Measurements from ENCODE around the gene FBXW9.
"Not testable (repeated sequence)": the region's sequence is repeated elsewhere in the genome, so short reads cannot be mapped to it uniquely, and the experiment has no call there.

Gene FBXW9

DNA sequence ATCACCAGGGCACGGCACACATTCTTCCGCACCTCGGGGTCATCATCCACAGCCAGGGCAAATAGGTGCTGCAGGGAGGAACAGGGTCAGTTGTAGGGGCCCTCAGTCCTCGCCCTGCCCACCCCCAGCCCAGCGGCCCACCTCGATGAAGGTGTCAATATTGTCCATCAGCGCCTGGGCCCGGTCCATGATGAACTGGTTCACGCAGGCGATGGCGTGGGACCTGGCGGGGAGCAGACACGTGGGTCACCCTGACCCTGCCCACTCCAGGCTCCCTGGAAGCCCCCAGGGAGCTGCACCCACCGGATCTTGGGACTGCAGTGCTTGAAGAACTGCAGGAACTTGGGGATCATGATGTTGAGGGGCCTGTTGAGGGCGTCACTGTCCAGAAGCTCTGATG, 18.7 kb upstream of the FBXW9 start:
- no peak overlapping the region for H3K4me3 ChIP-seq
- H3K36me3 ChIP-seq = peaks cover 96% of the 10 kb centered on the region
- TF ChIP-seq Cebpa-rat (IDR thresholded peaks at IDR 0.05) = no peak
- no peak overlapping the region for H3K9ac ChIP-seq
- H3K9me3 ChIP-seq = no peaks in the 10 kb centered on the region
- peaks cover 96% of the 10 kb centered on the region for H4K20me1 ChIP-seq
- H3K27ac ChIP-seq = no peak overlapping the region
- H3K4me1 ChIP-seq = peaks cover 29% of the 10 kb centered on the region
- H3K4me2 ChIP-seq = no peak overlapping the region
- no peaks in the 10 kb centered on the region for H3K27me3 ChIP-seq

DNA sequence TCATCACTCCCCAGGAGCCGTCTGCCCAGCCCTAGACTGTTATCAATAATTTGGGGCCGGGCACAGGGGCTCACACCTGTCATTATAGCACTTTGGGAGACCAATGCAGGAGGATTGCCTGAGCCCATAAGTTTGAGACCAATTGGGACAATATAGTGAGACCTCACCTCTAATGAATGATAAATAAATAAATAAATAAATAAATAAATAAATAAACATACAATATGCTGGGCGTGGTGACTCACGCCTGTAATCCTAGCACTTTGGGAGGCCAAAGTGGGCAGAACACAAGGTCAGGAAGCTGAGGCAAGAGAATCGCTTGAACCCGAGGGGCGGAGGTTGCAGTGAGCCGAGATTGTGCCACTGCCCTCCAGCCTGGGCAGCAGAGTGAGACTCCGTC, 16.9 kb upstream of the FBXW9 start:
- H3K4me2 ChIP-seq, H3K9ac ChIP-seq, H3K4me3 ChIP-seq, H3K27ac ChIP-seq, H3K27me3 ChIP-seq, H3K9me3 ChIP-seq: not testable (repeated sequence)
- peaks cover 11% of the 10 kb centered on the region; the same call in 1 of the 2 replicates for H3K4me1 ChIP-seq
- peaks cover 83% of the 10 kb centered on the region for H4K20me1 ChIP-seq
- H3K36me3 ChIP-seq = peaks cover 97% of the 10 kb centered on the region

DNA sequence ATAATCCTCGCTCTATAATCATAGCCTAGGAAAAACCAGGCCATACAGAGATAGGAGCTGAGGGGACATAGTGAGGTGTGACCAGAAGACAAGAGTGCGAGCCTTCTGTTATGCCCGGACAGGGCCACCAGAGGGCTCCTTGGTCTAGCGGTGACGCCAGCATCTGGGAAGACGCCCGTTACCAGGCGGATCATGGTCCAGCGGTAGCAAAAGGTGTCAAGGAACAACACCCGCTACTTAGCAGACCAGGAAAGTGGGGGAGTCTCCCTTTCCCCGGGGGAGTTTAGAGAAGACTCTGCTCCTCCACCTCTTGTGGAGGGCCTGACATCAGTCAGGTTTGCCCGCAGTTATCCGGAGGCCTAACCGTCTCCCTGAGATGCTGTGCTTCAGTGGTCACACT, 15.6 kb upstream of the FBXW9 start:
- not testable (repeated sequence) for H3K4me2 ChIP-seq, H3K4me1 ChIP-seq, H3K27me3 ChIP-seq, H3K9ac ChIP-seq, H3K27ac ChIP-seq, H3K4me3 ChIP-seq, H3K9me3 ChIP-seq
- peaks cover 97% of the 10 kb centered on the region for H3K36me3 ChIP-seq
- H4K20me1 ChIP-seq = peaks cover 72% of the 10 kb centered on the region

DNA sequence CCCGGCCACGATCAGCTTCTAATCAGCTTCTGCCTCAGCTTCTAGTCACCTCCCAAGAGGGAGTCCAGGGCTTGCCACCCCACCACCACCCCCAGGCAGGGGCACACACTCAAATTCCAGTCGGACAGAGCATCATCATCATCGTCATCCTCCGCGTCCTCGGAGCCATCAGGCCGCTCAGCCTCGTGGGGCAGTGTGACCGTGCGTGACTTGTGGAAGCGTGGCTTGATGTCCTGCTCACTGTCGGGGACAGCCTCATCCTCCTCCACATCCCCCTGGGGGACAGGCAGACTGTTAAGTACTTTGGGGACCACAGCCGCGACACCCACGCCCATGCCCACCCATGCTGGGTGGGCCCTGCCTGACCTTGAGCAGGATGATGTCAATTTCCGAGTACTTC, 14.8 kb upstream of the FBXW9 start:
- H4K20me1 ChIP-seq = peaks cover 72% of the 10 kb centered on the region
- no peak overlapping the region for H3K9ac ChIP-seq
- no peak overlapping the region for H3K4me2 ChIP-seq
- peaks cover 97% of the 10 kb centered on the region for H3K36me3 ChIP-seq
- H3K27me3 ChIP-seq = no peaks in the 10 kb centered on the region
- H3K4me3 ChIP-seq = no peak overlapping the region
- no peak for TF ChIP-seq Cebpa-rat (IDR thresholded peaks at IDR 0.05)
- no peaks in the 10 kb centered on the region for H3K4me1 ChIP-seq
- no peaks in the 10 kb centered on the region for H3K9me3 ChIP-seq
- H3K27ac ChIP-seq = no peak overlapping the region

DNA sequence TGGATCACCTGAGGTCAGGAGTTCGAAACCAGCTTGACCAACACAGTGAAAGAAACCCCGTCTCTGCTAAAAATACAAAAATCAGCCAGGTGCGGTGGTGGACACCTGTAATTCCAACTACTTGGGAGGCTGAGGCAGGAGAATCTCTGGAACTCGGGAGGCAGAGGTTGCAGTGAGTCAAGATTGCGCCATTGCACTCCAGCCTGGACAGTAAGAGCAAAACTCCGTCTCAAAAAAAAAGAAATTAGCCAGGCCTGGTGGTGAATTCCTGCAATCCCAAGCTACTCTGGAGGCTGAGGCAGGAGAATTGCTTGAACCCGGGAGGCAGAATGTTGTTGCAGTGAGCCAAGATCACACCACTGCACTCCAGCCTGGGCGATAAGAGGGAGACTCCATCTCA, 12.2 kb upstream of the FBXW9 start:
- Histone ChIP-seq H3K27me3 (no peaks in the 10 kb centered on the region), H3K9me3 (no peaks in the 10 kb centered on the region), H3K36me3 (peaks cover 97% of the 10 kb centered on the region), H3K4me1 (no peaks in the 10 kb centered on the region), H3K4me2 (no peak overlapping the region), H4K20me1 (peaks cover 69% of the 10 kb centered on the region), H3K27ac (no peak overlapping the region), H3K9ac (no peak overlapping the region), H3K4me3 (no peak overlapping the region)
- TF ChIP-seq Cebpa-rat (IDR thresholded peaks at IDR 0.05) = no peak

DNA sequence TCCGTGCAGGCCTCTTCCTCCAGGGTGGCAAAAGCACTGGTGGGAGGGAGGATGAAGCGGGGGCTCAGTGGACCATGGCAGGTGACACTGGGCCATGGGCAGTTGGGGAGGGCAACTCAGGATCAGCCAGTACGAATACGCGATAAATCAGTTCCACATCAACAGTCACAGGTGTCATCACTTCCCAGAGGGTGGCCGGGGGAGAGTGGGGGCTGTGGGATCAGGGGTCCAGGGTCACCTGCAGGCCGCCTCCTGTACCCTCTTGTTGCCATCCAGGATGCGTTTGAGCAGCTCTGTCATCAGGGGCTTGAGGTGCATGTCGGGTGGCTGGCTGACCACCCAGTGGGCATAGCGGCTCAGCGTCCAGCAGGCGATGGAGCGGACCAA, 9.9 kb upstream of the FBXW9 start:
- Histone ChIP-seq H3K27me3 (no peaks in the 10 kb centered on the region), H3K4me2 (no peak overlapping the region), H3K36me3 (peaks cover 100% of the 10 kb centered on the region), H3K4me1 (no peaks in the 10 kb centered on the region), H3K27ac (no peak overlapping the region), H4K20me1 (peaks cover 74% of the 10 kb centered on the region), H3K4me3 (no peak overlapping the region), H3K9ac (no peak overlapping the region), H3K9me3 (no peaks in the 10 kb centered on the region)
- no peak for TF ChIP-seq Cebpa-rat (IDR thresholded peaks at IDR 0.05)

DNA sequence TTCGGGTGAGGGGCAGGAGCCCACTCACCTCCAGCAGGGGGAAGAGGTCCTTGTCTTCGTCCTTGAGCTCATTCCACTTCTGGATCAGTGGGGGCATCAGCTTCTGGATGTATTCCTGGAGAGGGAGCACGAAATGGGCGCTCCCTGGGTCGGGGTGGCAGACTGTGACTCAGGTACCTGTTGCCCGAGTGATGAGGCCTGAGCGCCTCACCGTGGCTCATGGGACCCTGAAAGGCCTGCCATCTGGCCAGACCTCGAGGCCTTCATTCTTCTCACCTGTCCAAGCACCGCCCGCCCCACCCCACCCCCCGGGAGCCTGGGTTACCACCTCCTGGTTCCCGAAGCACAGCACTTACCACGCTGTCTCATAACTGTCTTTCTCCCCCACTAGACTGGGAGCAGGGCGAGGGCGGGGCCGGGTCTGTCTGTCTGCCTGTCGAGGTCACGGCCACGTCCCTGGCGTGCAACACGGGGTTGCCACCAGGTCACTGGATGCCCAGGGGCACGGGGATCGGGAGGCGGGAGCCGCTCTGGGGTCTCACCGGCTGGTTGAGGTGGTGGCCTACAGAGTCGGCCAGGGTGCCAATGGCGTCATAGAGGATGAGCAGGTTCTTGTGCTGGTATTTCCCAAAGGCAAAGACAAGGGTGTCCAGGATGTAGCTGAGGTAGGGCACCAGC, 9.4 kb upstream of the FBXW9 start:
- no peaks in the 10 kb centered on the region for H3K4me1 ChIP-seq
- H4K20me1 ChIP-seq = peaks cover 71% of the 10 kb centered on the region

DNA sequence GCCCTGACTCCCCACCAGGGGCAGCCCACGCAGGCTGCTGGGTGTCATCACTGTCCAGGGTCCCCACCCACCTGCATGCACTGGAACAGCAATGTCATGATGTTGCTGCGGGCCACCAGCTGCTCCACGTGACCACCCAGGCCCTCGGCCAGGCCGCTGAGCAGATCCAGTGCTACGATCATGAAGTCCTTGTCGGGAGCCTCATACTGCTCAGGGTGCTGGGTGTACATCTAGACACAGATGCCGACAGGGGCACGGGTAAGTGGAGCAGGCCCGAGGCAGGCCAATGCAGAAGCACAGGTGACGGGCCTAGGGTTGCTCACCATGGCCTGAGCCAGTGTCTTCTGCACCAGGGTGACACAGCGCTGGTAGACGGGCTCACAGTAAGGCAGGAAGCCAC, 8.7 kb upstream of the FBXW9 start:
- H3K4me3 ChIP-seq = no peak overlapping the region
- H3K4me1 ChIP-seq = no peaks in the 10 kb centered on the region
- H3K4me2 ChIP-seq = no peak overlapping the region
- no peak for TF ChIP-seq Cebpa-rat (IDR thresholded peaks at IDR 0.05)
- H3K36me3 ChIP-seq = peaks cover 100% of the 10 kb centered on the region
- H3K27ac ChIP-seq = no peak overlapping the region
- H3K27me3 ChIP-seq = no peaks in the 10 kb centered on the region
- no peak overlapping the region; the same call in 1 of the 2 replicates for H3K9ac ChIP-seq
- no peaks in the 10 kb centered on the region for H3K9me3 ChIP-seq
- H4K20me1 ChIP-seq = peaks cover 66% of the 10 kb centered on the region

More for the DNA sequence above, 9.4 kb upstream of the FBXW9 start:
- Histone ChIP-seq H3K4me3 (no peak overlapping the region), H3K9ac (no peak overlapping the region), H3K36me3 (peaks cover 100% of the 10 kb centered on the region), H3K27ac (no peak overlapping the region), H3K4me2 (no peak overlapping the region), H3K9me3 (no peaks in the 10 kb centered on the region), H3K27me3 (no peaks in the 10 kb centered on the region)
- TF ChIP-seq Cebpa-rat (IDR thresholded peaks at IDR 0.05) = no peak

DNA sequence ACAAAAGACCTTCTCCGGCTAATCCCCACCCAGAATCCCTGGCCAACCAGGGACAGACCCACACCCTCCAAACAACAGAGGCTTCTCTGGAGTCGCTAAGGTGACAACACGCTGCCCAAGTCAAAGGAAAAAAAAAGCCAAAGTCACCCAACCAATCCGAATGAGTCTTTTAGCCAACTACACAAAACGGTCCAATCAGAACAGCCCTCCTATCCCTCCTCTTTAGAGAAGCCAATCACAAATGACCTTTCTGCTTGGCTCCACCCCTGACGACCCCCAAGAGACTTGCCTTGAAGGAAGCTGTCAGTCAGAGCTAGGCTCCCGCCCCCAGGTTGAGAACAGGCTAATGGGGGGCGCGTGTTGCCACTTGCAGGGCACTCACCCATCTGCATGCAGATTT, 6.6 kb upstream of the FBXW9 start:
- H3K27ac ChIP-seq = no peak overlapping the region
- peaks cover 78% of the 10 kb centered on the region for H4K20me1 ChIP-seq
- no peak overlapping the region for H3K9ac ChIP-seq
- H3K36me3 ChIP-seq = peaks cover 100% of the 10 kb centered on the region
- H3K27me3 ChIP-seq = no peaks in the 10 kb centered on the region
- H3K9me3 ChIP-seq = no peaks in the 10 kb centered on the region
- TF ChIP-seq Cebpa-rat (IDR thresholded peaks at IDR 0.05) = no peak
- no peak overlapping the region for H3K4me3 ChIP-seq
- H3K4me1 ChIP-seq = peaks cover 6% of the 10 kb centered on the region; the same call in 1 of the 2 replicates
- H3K4me2 ChIP-seq = no peak overlapping the region

DNA sequence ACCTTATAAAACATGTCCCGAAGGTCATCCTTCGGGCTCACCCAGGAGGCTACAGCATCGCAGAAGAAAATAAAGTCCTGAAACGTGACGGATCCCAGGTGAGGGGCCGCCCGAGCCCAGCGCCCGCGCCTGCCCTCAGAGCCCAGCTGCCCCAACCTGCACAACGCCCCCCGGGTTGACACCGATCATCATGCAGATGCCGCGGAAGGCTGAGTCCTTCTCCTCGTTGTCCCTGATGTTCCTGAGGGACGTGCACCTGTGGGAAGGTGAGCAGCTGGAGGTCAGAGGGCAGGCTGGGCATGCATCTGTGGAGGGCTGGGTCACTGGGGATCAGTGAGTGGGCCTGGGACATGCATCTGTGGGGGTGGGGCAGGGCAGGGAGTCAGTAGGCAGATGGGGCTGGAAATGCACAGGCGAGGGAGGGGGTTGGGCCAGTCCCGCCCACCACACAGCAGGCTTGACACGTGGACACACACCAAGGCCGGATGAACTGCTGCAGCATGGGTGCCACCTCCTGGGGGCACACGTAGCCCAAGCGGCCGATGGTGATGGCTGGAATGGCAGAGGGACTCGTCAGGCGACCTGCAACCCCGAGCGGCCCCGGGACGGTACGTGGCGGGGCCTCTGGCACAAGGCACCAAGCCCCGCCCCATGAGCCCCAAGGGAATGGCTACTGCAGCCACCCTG, 5.3 kb upstream of the FBXW9 start:
- no peak overlapping the region for H3K4me2 ChIP-seq
- no peak overlapping the region for H3K27ac ChIP-seq
- H3K9me3 ChIP-seq = no peaks in the 10 kb centered on the region
- H3K27me3 ChIP-seq = no peaks in the 10 kb centered on the region
- no peak for TF ChIP-seq Cebpa-rat (IDR thresholded peaks at IDR 0.05)
- H4K20me1 ChIP-seq = peaks cover 74% of the 10 kb centered on the region
- no peak overlapping the region for H3K4me3 ChIP-seq
- peaks cover 90% of the 10 kb centered on the region for H3K36me3 ChIP-seq
- no peak overlapping the region for H3K9ac ChIP-seq
- peaks cover 19% of the 10 kb centered on the region for H3K4me1 ChIP-seq
